Lung (tissue), 12 donors: ENCODE results near the gene PKP3. TPM values are rescaled to one million over a fixed set of nuclear protein-coding genes. Genes with fewer than 3 reads are reported as not detected.

ENCODE experiments used
- ATAC-seq: fragments of 200-7000 bp; cut with Tn5 transposase; one replicate; pipeline ENCODE4 v1.9.1; 2020; ENCODE audit warnings: moderate number of reproducible peaks; ENCODE audit not compliant: insufficient read depth, low FRiP score
- DNase-seq, 3 donors: peaks; one replicate each; pipeline ENCODE4 v3.0.0-alpha.2; 2013 to 2017
- H3K27ac ChIP-seq, 2 donors: one replicate each; pipeline ENCODE4 v1.5.1; 2013; ENCODE audit warnings: mild to moderate bottlenecking in 2 of 2, moderate library complexity in 2 of 2, control low read depth in 1 of 2, inconsistent platforms in 1 of 2, low read depth in 1 of 2, low read length in 1 of 2
- H3K27me3 ChIP-seq, 3 donors: one replicate each; pipeline ENCODE4 v1.5.1; 2013; ENCODE audit warnings: low read length in 2 of 3; ENCODE audit not compliant: control insufficient read depth in 3 of 3, insufficient read depth in 3 of 3
- H3K36me3 ChIP-seq, 4 donors: one replicate each; pipeline ENCODE4 v1.5.1; 2013; ENCODE audit warnings: low read length in 4 of 4, mild to moderate bottlenecking in 1 of 4, moderate library complexity in 1 of 4; ENCODE audit not compliant: control insufficient read depth in 4 of 4, insufficient read depth in 4 of 4
- H3K4me1 ChIP-seq, 5 donors: one replicate each; pipeline ENCODE4 v1.5.1; 2013; ENCODE audit warnings: low read length in 5 of 5, mild to moderate bottlenecking in 2 of 5, moderate library complexity in 1 of 5; ENCODE audit not compliant: control insufficient read depth in 5 of 5, insufficient read depth in 5 of 5
- H3K4me3 ChIP-seq: one replicate; pipeline ENCODE4 v1.5.1; 2013; ENCODE audit warnings: mild to moderate bottlenecking, control low read depth, moderate library complexity
- H3K9ac ChIP-seq, 2 donors: one replicate each; pipeline ENCODE4 v1.5.1; 2013; ENCODE audit warnings: low read length in 2 of 2, control low read depth in 1 of 2; ENCODE audit not compliant: insufficient read depth in 1 of 2
- H3K9me3 ChIP-seq, 4 donors: one replicate each; pipeline ENCODE4 v1.5.1; 2013; ENCODE audit warnings: low read length in 3 of 4, mild to moderate bottlenecking in 1 of 4, moderate library complexity in 1 of 4; ENCODE audit not compliant: control insufficient read depth in 4 of 4, insufficient read depth in 3 of 4
- CTCF ChIP-seq: IDR thresholded peaks from 2 replicates; pipeline ENCODE4 v1.5.1; 2012; ENCODE audit warnings: mild to moderate bottlenecking; ENCODE audit errors: control extremely low read depth, extremely low read depth
- WGBS, 2 donors: extraction: QIAGEN DNeasy Blood & Tissue Kit; methylation state at CpG; one replicate each; pipeline ENCODE4 v1.1.7; 2013; 5-methylcytosine and 5-hydroxymethylcytosine counted together
- polyA plus RNA-seq, 2 donors: library from polyadenylated mRNA; stranded (reverse); fragments of 200-250 nt; gene quantifications; one replicate each; pipeline ENCODE4 v1.2.1, GENCODE V29; 2013
- total RNA-seq, 2 donors: library from RNA; depleted of rRNA in 1 of 2; stranded (reverse); fragments of >200 nt in 1 of 2; gene quantifications; one replicate each; pipeline ENCODE4 v1.2.1, GENCODE V29; 2014 to 2021
- donor health status: control.
- donor health status: control.
- donor health status: Bipolar disorder and iron deficiency.
- donor health status: healthy.
- donor health status: DM: yes; HTN: yes; CAD: no.

The PKP3 gene
- total and polyA plus RNA-seq, 4 donors: 15.7 to 63.1 (median 40.3) TPM

GRCh38 chr11:394858-395655, 1.0 kb downstream of the PKP3 start:
- 67 to 85% methylated on average over 24 to 25 of the region's 25 CpGs for WGBS, 2 donors
- H3K36me3 ChIP-seq: peaks cover 0 to 10% (median 0%) of the 10 kb centered on the region in 4 donors
- H3K27me3 ChIP-seq: no peaks in the 10 kb centered on the region
- ATAC-seq (no peak), DNase-seq (no peak)
- peak overlapping the region in 1 of 2 donors; percentile 33 for H3K27ac ChIP-seq
- H3K4me3 ChIP-seq: peak overlapping the region; percentile 12
- peaks cover 0 to 11% (median 0%) of the 10 kb centered on the region in 5 donors for H3K4me1 ChIP-seq
- TF ChIP-seq CTCF: no peak
- no peaks in the 10 kb centered on the region for H3K9me3 ChIP-seq
- H3K9ac ChIP-seq: no peak overlapping the region

GRCh38 chr11:395866-396265, 1.9 kb downstream of the PKP3 start:
- 76 to 87% methylated on average over 11 of the region's 11 CpGs for WGBS, 2 donors
- Histone ChIP-seq H3K4me3 (no peak overlapping the region), H3K27me3 (no peaks in the 10 kb centered on the region), H3K36me3 (peaks cover 0 to 10% (median 0%) of the 10 kb centered on the region in 4 donors), H3K4me1 (peaks cover 0 to 13% (median 0%) of the 10 kb centered on the region in 5 donors), H3K9me3 (no peaks in the 10 kb centered on the region), H3K9ac (no peak overlapping the region), H3K27ac (peak overlapping the region in 1 of 2 donors; percentile 18)
- TF ChIP-seq CTCF: no peak
- ATAC-seq (no peak), DNase-seq (no peak)

- DNase-seq (no peak), ATAC-seq (no peak)
- peaks cover 0 to 13% (median 0%) of the 10 kb centered on the region in 5 donors for H3K4me1 ChIP-seq
- no peaks in the 10 kb centered on the region for H3K9me3 ChIP-seq
- no peak for TF ChIP-seq CTCF
- H3K4me3 ChIP-seq: peak overlapping the region; percentile 5
- H3K27ac ChIP-seq: no peak overlapping the region
- H3K9ac ChIP-seq: no peak overlapping the region
- no peaks in the 10 kb centered on the region for H3K27me3 ChIP-seq
- 30 to 54% methylated on average over 21 to 23 of the region's 23 CpGs for WGBS, 2 donors
- H3K36me3 ChIP-seq: peaks cover 0 to 10% (median 0%) of the 10 kb centered on the region in 4 donors
Measured at GRCh38 chr11:396511-396947, 2.5 kb downstream of the PKP3 start.
